Measurements from ENCODE around the gene MYL9.

DNA sequence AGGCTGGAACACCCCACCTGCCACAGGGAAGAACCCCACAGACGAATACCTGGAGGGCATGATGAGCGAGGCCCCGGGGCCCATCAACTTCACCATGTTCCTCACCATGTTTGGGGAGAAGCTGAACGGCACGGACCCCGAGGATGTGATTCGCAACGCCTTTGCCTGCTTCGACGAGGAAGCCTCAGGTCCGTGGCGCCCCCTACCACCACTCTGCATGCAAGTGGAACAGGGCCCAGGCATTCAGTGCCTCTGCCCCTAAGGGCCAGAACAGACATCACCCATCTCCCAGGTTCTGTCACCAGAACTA is 6.6 kb downstream of the MYL9 start:
- TF ChIP-seq, protein P1, sequence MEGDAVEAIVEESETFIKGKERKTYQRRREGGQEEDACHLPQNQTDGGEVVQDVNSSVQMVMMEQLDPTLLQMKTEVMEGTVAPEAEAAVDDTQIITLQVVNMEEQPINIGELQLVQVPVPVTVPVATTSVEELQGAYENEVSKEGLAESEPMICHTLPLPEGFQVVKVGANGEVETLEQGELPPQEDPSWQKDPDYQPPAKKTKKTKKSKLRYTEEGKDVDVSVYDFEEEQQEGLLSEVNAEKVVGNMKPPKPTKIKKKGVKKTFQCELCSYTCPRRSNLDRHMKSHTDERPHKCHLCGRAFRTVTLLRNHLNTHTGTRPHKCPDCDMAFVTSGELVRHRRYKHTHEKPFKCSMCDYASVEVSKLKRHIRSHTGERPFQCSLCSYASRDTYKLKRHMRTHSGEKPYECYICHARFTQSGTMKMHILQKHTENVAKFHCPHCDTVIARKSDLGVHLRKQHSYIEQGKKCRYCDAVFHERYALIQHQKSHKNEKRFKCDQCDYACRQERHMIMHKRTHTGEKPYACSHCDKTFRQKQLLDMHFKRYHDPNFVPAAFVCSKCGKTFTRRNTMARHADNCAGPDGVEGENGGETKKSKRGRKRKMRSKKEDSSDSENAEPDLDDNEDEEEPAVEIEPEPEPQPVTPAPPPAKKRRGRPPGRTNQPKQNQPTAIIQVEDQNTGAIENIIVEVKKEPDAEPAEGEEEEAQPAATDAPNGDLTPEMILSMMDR (IDR thresholded peaks at IDR 0.05): no peak
- TF ChIP-seq POLR2AphosphoS5 (IDR thresholded peaks at IDR 0.05) (no peak), POLR2A (IDR thresholded peaks at IDR 0.05) (no peak), EP300 (IDR thresholded peaks at IDR 0.05; ENCODE audit: low read depth) (no peak)

All from transverse colon (tissue), 4 donors.